Vagina (tissue), 2 donors: Measurements from ENCODE around the gene ELF1. TPM values are rescaled to one million over a fixed set of nuclear protein-coding genes. Genes with fewer than 3 reads are reported as not detected.
"Not testable (repeated sequence)": the region's sequence is repeated elsewhere in the genome, so short reads cannot be mapped to it uniquely, and the experiment has no call there.

Experiments used
- DNase-seq, 2 donors: peaks; one replicate each; pipeline ENCODE4 v3.0.0-alpha.2; 2017; ENCODE audit errors: extremely low spot score in 2 of 2
- H3K27ac ChIP-seq: fragments of 200-600 bp; sonication (generic); one replicate; pipeline ENCODE4 v1.5.1; 2019
- H3K27me3 ChIP-seq: fragments of 200-600 bp; sonication (generic); one replicate; pipeline ENCODE4 v1.5.1; 2019
- H3K36me3 ChIP-seq, 2 donors: fragments of 200-600 bp; sonication (generic); one replicate each; pipeline ENCODE4 v1.5.1; 2017 to 2019
- H3K4me1 ChIP-seq: fragments of 200-600 bp; sonication (generic); one replicate; pipeline ENCODE4 v1.5.1; 2019
- H3K4me3 ChIP-seq, 2 donors: fragments of 200-600 bp; sonication (generic); 1 replicate in 1 of 2; 2 replicates in 1 of 2; pipeline ENCODE4 v1.5.1; 2016 to 2019
- H3K9me3 ChIP-seq: fragments of 200-600 bp; sonication (generic); one replicate; pipeline ENCODE4 v1.5.1; 2019
- CTCF ChIP-seq, 3 experiments: fragments of 450-650 bp in 2 of 3; fragments of 200-600 bp in 1 of 3; sonication (generic) in 1 of 3; IDR thresholded peaks; one replicate each; pipeline ENCODE4 v1.5.1; 2017 to 2019; ENCODE audit warnings: antibody characterized with exemption in 3 of 3, mild to moderate bottlenecking in 2 of 3, moderate library complexity in 2 of 3
- POLR2A ChIP-seq, 2 donors: fragments of 450-650 bp; IDR thresholded peaks; one replicate each; pipeline ENCODE4 v1.6.1; 2017; ENCODE audit warnings: antibody characterized with exemption in 2 of 2, mild to moderate bottlenecking in 2 of 2, moderate library complexity in 2 of 2
- POLR2AphosphoS5 ChIP-seq, 2 donors: sonication (generic); formaldehyde crosslinking; IDR thresholded peaks; one replicate each; pipeline ENCODE4 v1.9.0; 2017; ENCODE audit warnings: antibody characterized with exemption in 2 of 2, mild to moderate bottlenecking in 2 of 2, low read depth in 1 of 2; ENCODE audit not compliant: insufficient read depth in 1 of 2
- intact Hi-C: fragments of 100-400 bp; cut with DNase I; formaldehyde crosslinking; loops from one replicate; pipeline ENCODE4 v1.15.1; 2023
- total RNA-seq: library from RNA; depleted of rRNA; stranded (reverse); fragments of >200 nt; gene quantifications from one replicate; pipeline ENCODE4 v1.2.3, GENCODE V29; 2016

ELF1 gene
- total RNA-seq, 1 donor from 2014 or later: 101 TPM

- TF ChIP-seq POLR2A (IDR thresholded peaks at IDR 0.05): no peak
- no peak for TF ChIP-seq POLR2AphosphoS5 (IDR thresholded peaks at IDR 0.05; ENCODE audit: insufficient read depth in 1 of 2, low read depth in 1 of 2)
- TF ChIP-seq CTCF (IDR thresholded peaks at IDR 0.05): no peak
- no peak for DNase-seq
- Histone ChIP-seq H3K9me3 (no peaks in the 10 kb centered on the region), H3K36me3 (no peaks in the 10 kb centered on the region), H3K27ac (no peak overlapping the region), H3K4me1 (peaks cover 13% of the 10 kb centered on the region), H3K27me3 (no peaks in the 10 kb centered on the region), H3K4me3 (no peak overlapping the region)
- intact Hi-C loops: loop anchor here (10.0 kb wide), 1 partner anchor 132 kb away; no protein-coding TSS in a partner anchor
Observed at GRCh38 chr13:40922437-40923040, 96.6 kb downstream of the ELF1 start.

GRCh38 chr13:40920826-40921225, 98.3 kb downstream of the ELF1 start:
- Histone ChIP-seq H3K36me3 (no peaks in the 10 kb centered on the region), H3K9me3 (no peaks in the 10 kb centered on the region), H3K27me3 (no peaks in the 10 kb centered on the region), H3K4me3 (peak overlapping the region; percentile 53 to 62), H3K27ac (peak overlapping the region; percentile 75), H3K4me1 (peaks cover 13% of the 10 kb centered on the region)
- TF ChIP-seq CTCF (IDR thresholded peaks at IDR 0.05) (no peak), POLR2A (IDR thresholded peaks at IDR 0.05) (no peak), POLR2AphosphoS5 (IDR thresholded peaks at IDR 0.05; ENCODE audit: insufficient read depth in 1 of 2, low read depth in 1 of 2) (no peak)
- no peak for DNase-seq
- intact Hi-C loops: loop anchor here (10.0 kb wide), 1 partner anchor 134 kb away; no protein-coding TSS in a partner anchor

GRCh38 chr13:40919901-40920300, 99.2 kb downstream of the ELF1 start:
- intact Hi-C loops: loop anchor here (10.0 kb wide), 1 partner anchor 135 kb away; no protein-coding TSS in a partner anchor
- not testable (repeated sequence) for H3K27me3 ChIP-seq, H3K27ac ChIP-seq, DNase-seq, H3K9me3 ChIP-seq, H3K4me3 ChIP-seq, H3K36me3 ChIP-seq
- peaks cover 13% of the 10 kb centered on the region for H3K4me1 ChIP-seq

- H3K9me3 ChIP-seq: no peaks in the 10 kb centered on the region
- no peaks in the 10 kb centered on the region for H3K27me3 ChIP-seq
- no peak overlapping the region for H3K27ac ChIP-seq
- H3K4me3 ChIP-seq: no peak overlapping the region
- no peaks in the 10 kb centered on the region for H3K36me3 ChIP-seq
- intact Hi-C loops: no loop called here
- no peak for DNase-seq
- TF ChIP-seq POLR2A (IDR thresholded peaks at IDR 0.05) (no peak), POLR2AphosphoS5 (IDR thresholded peaks at IDR 0.05; ENCODE audit: insufficient read depth in 1 of 2, low read depth in 1 of 2) (no peak), CTCF (IDR thresholded peaks at IDR 0.05) (no peak)
- H3K4me1 ChIP-seq: peaks cover 13% of the 10 kb centered on the region
Observed at GRCh38 chr13:40916207-40916998, 102.7 kb downstream of the ELF1 start.

- H3K27ac ChIP-seq, DNase-seq, H3K9me3 ChIP-seq, H3K4me3 ChIP-seq, H3K27me3 ChIP-seq, intact Hi-C loops, H3K36me3 ChIP-seq, H3K4me1 ChIP-seq: not testable (repeated sequence)
Observed at GRCh38 chr13:40914863-40915262, 104.3 kb downstream of the ELF1 start.

GRCh38 chr13:40911341-40911740, 107.8 kb downstream of the ELF1 start:
- H3K36me3 ChIP-seq: no peaks in the 10 kb centered on the region
- no peak overlapping the region for H3K4me3 ChIP-seq
- no peaks in the 10 kb centered on the region for H3K9me3 ChIP-seq
- H3K4me1 ChIP-seq: no peaks in the 10 kb centered on the region
- H3K27me3 ChIP-seq: no peaks in the 10 kb centered on the region
- H3K27ac ChIP-seq: no peak overlapping the region
- DNase-seq: no peak
- TF ChIP-seq POLR2A (IDR thresholded peaks at IDR 0.05) (no peak), POLR2AphosphoS5 (IDR thresholded peaks at IDR 0.05; ENCODE audit: insufficient read depth in 1 of 2, low read depth in 1 of 2) (no peak), CTCF (IDR thresholded peaks at IDR 0.05) (no peak)
- intact Hi-C loops: no loop called here
